Activated CD4-positive, alpha-beta T cell treated with anti-CD3 and anti-CD28 coated beads, Interleukin-2, amount 50 U/mL, for 4 hours (primary cell): Measurements from ENCODE around the gene ZNF497.
"Not testable (repeated sequence)": the region's sequence is repeated elsewhere in the genome, so short reads cannot be mapped to it uniquely, and the experiment has no call there.

Experiments
- DNase-seq, 2 experiments: peaks; one replicate each; pipeline ENCODE4 v3.0.0-alpha.2; 2020

Gene ZNF497

DNA sequence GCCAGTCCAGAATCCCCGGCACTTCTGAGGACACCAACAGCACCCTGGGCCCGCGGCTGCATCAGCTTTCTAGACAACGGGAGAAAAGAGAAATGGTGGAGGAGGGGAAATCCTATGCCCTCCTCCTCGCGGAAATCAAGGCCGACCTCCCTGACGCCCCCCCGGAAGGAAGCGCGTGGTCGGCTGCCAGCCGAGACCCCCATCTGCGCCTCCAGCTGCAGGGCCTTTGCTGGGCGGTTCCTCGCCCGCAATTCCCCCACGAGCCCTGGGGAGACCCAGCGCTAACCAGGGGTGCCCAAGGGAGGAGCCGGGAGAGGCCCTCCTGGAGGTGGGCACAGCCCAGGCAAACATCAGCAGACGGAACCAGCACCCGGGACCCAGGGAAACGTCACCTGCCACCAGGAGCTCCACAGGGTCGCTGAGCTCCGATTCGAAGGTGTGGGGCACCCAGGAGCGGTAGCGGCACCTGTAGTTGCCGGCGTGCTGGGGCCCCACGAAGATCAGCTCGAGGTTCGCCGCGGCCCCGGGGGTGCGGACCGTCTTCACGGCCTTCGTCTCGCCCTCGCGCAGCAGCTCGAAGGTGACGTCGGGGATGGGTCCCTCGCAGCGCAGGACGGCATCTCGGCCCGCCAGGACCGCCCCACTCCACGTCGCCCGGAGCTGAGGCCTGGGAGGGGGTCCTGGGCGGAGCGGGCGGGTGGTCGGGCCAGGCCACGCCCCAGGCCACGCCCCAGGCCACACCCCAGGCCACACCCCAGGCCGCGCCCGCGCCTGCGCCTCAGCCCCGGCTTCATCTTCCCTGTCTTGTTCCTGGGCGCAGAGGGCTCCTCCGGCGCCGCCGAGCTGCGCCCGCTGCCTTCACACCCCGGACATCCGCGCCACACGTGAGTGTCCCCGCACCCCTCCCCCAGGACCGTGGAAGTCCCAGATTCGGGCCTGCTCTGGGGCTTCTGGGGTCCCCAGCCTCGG lies 15.3 kb downstream of the ZNF497 start:
- peak; percentile 32 to 35 for DNase-seq

- DNase-seq = no peak
Measured at GRCh38 chr19:58345558-58345957, 17.0 kb downstream of the ZNF497 start.

DNA sequence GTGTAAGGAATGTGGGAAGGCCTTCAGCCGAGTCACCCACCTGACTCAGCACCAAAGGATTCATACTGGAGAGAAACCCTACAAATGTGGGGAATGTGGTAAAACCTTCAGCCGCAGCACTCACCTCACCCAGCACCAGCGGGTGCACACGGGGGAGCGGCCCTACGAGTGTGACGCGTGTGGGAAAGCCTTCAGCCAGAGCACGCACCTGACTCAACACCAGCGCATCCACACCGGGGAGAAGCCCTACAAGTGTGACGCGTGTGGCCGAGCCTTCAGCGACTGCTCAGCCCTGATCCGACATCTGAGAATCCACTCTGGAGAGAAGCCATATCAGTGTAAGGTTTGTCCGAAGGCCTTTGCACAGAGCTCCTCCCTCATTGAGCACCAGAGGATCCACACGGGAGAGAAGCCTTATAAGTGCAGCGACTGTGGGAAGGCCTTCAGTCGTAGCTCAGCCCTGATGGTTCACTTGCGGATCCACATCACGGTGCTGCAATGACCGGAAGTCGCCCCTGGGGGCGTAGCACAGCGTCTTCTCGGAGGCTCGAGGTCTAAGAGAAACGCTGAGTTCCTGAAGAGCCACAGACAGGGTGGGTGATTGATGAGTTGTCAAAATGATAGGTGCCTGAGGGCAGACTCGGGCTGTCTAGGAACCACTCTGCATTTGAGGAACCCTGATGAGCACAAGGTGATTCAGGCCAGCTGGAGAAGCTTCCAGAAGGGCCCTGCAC lies 23.6 kb downstream of the ZNF497 start:
- DNase-seq = no peak

- DNase-seq = no peak
Measured at GRCh38 chr19:58338336-58338735, 24.2 kb downstream of the ZNF497 start.

- no peak for DNase-seq
Measured at GRCh38 chr19:58336820-58337219, 25.7 kb downstream of the ZNF497 start.

GRCh38 chr19:58336216-58336615 lies 26.3 kb downstream of the ZNF497 start:
- no peak for DNase-seq

DNA sequence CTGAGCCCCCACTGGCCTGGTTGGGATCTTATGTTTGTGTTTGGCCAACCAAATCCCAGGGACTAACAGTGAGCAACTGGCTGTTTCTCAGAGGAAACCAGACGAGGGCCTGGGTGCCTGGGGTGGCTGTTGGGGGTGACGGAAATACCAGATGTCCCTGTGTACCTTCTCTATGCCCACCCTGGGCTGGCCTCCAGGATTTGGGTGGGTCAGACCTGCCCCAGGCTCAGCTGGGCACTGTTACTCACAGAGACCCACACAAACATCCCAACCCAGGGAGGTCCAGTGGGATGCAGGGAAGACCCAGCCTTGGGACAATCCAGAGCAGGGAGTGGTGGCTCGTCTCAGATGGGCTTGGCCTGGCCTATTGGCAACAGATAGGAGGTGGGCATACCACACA lies 26.9 kb downstream of the ZNF497 start:
- DNase-seq = no peak

DNA sequence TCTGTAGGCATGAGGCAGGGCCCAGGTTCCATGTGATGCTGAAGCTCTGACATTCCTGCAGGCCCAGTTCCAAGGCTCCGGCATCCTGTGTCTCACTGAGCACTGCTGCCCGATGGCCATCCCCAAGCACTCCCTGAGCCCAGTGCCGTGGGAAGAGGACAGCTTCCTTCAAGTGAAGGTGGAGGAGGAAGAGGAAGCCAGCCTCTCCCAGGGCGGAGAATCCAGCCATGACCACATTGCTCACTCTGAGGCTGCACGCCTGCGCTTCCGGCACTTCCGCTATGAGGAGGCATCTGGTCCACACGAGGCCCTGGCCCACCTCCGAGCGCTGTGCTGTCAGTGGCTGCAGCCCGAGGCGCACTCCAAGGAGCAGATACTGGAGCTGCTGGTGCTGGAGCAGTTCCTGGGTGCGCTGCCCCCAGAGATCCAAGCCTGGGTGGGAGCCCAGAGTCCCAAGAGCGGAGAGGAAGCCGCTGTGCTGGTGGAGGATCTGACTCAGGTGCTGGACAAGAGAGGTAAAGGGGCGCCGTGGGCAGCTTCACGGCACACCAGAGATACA lies 27.8 kb downstream of the ZNF497 start:
- DNase-seq = no peak

DNA sequence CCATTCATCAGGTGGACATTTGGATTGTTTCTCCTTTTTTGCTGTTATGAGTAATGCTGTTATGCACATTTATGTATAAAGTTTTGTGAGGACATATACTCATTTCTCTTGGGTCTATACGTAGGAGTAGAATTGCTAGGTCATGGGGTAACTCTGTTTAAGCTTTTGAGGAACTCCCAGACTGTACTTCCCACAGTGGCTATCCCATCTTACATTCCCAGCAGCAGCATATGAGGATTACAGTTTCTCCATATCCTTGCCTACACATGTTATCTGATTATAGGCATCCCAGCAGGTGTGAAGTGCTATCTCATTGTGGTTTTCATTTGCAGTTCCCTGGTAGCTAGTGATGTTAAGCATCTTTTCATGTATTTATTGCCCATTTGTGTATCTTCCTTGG lies 29.9 kb downstream of the ZNF497 start:
- DNase-seq = no peak

DNA sequence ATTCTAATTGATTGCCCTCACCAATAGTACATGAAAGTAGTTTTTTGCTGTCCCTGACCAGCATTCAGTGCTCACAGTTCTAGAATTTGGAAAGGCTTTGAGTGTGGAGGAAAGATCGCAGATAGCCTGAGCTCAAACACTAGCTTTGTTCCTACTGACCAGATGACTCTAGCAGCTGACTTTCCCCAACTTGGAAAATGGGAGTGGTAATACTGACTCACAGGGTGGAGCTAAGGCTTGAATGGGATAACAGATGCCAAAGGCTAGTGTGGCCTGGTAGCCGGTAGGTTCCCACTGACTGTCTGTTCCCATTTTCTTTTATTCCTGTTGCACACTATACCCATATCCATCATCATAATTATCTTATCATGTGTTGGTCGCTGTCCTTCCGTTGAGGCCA lies 32.1 kb downstream of the ZNF497 start:
- no peak for DNase-seq

DNA sequence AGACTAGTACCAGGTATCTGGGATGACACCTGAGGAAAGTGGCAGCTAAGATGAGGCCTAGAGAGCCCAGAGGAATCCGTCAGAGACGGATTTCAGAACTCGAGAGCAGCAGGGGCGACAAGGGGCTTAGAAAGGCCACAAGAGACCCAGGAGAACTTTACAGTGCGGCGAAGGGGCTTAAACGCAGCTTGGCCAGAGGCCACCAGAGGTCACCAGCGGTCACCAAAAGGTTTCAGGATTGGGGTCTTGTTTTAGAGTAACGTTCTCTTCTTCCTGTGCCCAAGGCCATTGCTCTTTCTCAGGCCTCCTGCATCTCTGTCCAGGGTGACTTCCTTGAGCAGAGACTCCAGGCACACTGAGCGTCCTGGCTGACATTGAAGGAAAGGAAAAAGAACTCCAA lies 33.6 kb downstream of the ZNF497 start:
- DNase-seq = no peak

DNA sequence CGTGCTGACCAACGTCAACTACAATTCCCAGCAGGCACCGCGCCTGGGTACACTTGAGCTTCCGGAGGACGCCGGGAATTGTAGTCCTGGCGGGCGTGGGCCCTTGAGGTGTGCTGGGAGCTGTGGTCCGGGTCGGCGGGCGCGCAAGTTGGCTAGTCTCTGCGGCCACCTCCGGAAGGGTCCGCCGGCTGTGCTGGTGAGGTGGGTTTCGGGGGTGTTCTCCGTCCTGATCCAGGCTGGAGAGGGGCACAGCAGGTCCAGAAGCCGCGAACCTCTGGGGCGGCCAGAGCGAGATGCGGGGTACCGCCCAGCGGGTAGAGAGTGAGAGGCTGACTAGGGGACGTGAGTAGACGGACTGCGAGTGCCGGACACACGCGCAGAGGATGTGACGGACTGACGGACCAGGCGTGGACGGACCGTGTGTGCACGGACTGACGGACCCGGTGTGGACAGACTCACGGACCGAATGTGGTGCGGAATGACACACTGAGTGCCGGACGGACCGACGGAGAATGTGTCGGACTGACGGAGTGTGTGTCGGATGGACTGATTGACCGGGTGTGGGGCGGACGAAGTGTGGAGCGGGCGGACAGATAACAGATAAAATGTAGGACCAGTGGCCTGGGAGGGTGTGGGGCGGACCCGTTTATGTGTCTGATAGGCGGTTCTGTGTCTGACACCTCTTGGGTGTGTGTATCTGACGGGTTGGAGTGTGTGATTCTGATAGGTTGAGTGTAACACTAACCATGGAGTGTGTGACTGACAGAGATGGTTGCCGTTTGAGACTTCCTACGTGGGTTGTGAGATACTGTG lies 35.4 kb downstream of the ZNF497 start, which contains the start of gene ZSCAN22:
ZSCAN22 (plus strand) TSS at position 81 of the 813 bp plus-strand sequence. CDS start 7,809 bp downstream, outside the sequence.
- peak; percentile 82 to 85 for DNase-seq

DNA sequence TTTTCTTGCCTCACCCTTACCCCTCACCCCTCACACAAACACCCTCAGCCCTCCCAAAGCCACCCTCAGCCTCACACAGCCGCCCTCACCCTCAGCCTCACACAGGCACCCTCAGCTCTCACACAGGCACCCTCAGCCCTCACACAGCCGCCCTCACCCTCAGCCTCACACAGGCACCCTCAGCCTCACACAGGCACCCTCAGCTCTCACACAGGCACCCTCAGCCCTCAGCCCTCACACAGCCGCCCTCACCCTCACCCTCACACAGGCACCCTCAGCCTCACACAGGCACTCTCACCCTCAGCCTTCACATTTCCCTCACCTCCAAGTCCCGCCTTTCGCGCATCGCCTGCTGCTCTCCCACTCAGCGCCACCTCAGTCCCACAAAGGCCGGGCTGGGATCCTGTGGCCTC lies 36.0 kb downstream of the ZNF497 start:
- DNase-seq = no peak

GRCh38 chr19:58325311-58326022 lies 37.1 kb downstream of the ZNF497 start:
- DNase-seq = no peak

DNA sequence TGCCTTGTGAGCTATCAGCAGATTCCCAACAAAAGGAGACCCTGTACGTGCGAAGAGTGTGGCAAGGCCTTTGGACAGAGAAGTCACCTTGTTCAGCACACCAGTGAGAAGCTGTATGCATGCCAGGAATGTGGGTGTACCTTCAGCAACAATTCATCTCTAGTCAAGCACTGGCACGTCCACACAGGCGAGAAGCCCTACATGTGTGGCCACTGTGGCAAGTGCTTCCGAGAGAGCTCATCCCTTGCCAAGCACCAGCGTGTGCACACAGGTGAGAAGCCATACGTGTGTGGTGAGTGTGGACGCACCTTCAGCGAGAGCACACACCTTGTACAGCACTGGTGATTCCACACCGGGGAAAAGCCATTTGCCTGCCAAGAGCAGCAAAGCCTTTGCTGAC lies 43.3 kb downstream of the ZNF497 start:
- no peak for DNase-seq

DNA sequence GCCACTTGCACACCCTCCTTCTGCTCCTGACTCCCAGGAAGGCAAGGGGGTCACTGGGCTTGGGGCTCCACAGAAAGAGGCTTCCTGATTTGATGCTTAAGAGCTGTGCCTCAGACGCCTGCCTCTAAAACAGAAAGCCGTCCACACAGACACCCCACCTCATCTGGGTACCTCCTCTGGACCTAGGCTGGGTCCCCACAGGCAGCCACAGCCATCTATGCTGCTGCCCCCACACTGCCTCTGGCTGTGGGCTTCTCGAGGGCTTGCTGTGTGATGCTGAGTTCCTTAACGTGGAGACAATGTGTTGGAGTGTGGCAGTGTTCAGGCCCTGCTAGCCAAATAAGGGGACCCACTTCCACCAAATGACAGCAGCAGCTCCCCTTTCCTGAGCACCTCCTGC lies 44.3 kb downstream of the ZNF497 start:
- DNase-seq = no peak

DNA sequence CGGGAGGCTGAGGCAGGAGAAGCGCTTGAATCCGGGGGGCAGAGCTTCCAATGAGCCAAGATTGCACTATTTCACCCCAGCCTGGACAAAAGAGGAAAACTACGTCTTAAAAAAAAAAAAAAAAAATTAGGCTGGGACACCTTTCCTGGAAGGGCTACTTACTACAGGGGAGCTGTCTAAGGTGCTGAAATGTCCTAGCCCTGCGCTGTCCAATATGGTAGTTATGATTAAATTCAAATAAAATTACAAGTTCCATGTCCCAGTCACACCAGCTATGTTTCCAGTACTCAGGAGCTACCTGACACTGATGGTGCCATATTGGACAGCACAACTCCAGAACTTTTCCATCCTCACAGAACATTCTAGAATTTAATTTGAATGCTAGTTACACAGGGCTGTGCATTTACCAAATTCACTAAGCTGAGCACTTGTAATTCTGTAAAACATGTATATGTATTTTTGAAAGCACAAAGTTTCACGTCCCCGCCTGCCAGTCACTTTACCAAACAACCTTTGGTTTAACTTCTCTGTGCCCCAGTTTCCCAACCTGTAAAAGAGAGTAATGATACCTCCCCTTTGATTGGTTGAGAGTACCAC lies 45.0 kb downstream of the ZNF497 start:
- DNase-seq = no peak

DNA sequence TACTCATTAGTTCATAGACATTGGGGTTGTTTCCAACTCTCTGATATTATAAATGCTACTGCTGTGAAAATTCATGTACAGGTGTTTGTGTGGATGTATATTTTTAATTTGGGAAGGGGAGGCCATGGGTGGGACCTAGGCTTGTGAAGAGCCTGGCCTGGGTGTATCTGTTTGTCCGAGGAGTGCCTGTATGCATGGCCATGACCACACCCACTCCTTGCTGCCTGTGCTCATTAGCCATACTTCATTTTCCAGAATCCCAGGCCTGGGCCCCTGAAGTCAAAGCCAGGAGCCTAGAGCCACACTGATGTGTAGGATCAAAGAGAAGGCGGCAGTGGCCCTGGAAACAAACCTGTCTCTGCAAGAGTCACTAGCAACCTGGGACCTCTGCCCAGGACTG lies 47.0 kb downstream of the ZNF497 start:
- no peak for DNase-seq

DNA sequence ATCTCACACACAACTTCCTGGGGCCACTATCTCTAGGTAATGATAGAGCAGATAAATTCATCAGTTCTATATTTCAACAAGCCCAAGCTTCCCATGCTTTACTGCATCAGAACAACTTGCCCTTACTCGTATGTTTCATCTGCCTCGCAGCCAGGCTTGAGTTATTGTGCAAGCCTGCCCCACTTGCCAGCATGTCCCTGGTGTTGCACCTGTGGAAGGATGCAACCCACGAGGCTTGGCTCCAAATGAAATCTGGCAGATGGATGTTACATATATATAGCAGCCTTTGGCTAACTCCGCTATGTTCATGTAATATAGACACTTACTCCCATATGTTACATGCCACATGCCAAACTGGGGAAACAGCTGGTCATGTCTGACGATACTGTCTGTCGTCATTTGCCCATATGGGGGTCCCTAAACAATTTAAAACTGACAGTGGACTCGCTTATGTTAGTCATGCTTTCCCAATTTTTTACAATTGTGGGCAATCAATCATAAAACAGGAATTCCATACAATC lies 51.1 kb downstream of the ZNF497 start:
- no peak for DNase-seq

DNA sequence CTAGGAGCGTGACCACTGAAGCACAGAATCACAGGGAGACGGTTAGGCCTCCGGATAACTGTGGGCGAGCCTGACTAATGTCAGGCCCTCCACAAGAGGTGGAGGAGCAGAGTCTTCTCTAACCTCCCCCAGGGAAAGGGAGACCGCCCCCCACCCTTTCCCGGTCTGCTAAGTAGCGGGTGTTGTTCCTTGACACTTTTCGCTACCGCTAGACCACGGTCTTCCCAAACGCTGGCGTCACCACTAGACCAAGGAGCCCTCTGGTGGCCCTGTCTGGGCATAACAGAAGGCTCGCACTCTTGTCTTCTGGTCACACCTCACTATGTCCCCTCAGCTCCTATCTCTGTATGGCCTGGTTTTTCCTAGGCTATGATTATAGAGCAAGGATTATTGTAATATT lies 51.9 kb downstream of the ZNF497 start:
- DNase-seq = not testable (repeated sequence)

DNA sequence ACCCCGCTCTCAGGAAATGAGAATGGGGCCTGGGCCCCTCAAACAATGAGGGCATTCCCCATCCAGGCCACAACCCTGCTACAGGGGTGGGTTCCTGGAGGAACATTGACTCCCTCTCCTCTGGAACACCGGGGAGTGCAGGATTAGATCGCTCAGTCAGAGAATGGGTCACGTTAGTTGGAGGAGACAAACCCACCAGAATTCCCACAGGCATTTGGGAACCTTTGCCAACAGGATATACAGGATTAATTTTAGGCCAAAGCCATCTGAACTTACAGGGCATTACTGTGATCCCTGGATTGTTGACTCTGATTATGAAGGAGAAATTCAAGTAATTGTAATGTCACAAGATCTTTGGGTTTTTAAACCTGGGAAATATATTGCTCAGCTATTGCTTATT lies 54.8 kb downstream of the ZNF497 start:
- no peak for DNase-seq
